Neural progenitor cell (in vitro differentiated cells): ENCODE data around the gene OR5V1.

Experiments
- EZH2 ChIP-seq: fragments of 200-600 bp; sonication (generic); IDR thresholded peaks from 2 replicates; pipeline ENCODE4 v1.6.1; 2017; ENCODE audit warnings: antibody characterized with exemption, mild to moderate bottlenecking, moderate library complexity
- EZH2phosphoT487 ChIP-seq: fragments of 200-600 bp; sonication (generic); IDR thresholded peaks from 2 replicates; pipeline ENCODE4 v1.6.1; 2017; ENCODE audit warnings: antibody characterized with exemption
- TF ChIP-seq, protein P1 (sequence below): fragments of 200-600 bp; sonication (generic); IDR thresholded peaks from 2 replicates; pipeline ENCODE4 v1.5.1; 2017; ENCODE audit warnings: antibody characterized with exemption, mild to moderate bottlenecking

DNA sequence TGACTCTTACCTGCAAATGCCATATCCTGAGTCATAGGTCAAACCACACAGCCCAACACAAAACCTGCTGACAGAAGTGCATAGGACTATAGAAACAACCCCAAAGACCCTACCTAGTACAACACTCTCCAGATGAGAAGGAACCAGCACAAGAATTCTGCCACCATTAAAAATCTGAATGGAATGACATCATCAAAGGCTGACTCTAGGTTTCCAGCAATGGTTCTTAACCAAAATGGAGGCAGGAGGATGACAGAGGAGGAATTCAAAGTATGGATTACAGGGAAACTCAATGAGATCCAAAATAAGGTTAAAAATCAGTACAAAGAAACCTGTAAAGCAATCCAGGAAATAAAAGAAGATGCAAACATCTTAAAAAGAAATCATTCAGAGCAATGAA is 36.0 kb downstream of the OR5V1 start:
- TF ChIP-seq, protein P1, sequence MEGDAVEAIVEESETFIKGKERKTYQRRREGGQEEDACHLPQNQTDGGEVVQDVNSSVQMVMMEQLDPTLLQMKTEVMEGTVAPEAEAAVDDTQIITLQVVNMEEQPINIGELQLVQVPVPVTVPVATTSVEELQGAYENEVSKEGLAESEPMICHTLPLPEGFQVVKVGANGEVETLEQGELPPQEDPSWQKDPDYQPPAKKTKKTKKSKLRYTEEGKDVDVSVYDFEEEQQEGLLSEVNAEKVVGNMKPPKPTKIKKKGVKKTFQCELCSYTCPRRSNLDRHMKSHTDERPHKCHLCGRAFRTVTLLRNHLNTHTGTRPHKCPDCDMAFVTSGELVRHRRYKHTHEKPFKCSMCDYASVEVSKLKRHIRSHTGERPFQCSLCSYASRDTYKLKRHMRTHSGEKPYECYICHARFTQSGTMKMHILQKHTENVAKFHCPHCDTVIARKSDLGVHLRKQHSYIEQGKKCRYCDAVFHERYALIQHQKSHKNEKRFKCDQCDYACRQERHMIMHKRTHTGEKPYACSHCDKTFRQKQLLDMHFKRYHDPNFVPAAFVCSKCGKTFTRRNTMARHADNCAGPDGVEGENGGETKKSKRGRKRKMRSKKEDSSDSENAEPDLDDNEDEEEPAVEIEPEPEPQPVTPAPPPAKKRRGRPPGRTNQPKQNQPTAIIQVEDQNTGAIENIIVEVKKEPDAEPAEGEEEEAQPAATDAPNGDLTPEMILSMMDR = no peak
- no peak for TF ChIP-seq EZH2
- TF ChIP-seq EZH2phosphoT487 = no peak
